ENCODE measurements around the gene NR1D2.
"Not testable (repeated sequence)": the region's sequence is repeated elsewhere in the genome, so short reads cannot be mapped to it uniquely, and the experiment has no call there.

The NR1D2 gene

DNA sequence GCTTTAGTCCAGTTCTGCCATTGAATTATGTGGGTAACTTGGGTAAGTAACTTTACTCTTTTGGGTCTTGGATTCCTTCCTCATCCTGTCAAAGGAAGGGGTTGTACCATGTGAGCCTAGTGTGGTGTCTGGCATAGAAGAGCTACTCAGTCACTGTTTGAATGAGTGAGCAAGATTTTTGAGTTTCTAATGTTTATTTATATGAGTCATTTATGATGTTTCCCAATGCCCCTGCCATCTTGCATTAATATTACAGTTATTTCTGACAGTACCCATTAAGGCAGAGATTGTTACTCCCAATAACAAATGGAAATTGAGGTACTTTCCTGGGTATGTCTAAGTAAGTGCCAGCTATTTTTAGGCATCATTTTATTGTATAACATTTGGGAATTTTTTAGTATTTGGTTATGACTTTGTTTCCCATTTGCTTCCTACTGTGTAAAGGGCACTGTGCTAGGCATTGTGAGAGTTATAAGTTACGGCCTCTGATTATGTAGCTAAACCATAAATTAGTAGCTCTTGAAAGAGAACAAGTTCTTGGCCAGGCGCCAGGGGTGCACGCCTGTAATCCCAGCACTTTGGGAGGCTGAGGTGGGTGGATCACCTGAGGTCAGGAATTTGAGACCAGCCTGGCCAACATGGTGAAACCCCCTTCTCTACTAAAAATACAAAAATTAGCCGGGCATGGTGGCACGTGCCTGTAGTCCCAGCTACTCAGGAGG lies 23.5 kb downstream of the NR1D2 start:
- no peak for DNase-seq

DNA sequence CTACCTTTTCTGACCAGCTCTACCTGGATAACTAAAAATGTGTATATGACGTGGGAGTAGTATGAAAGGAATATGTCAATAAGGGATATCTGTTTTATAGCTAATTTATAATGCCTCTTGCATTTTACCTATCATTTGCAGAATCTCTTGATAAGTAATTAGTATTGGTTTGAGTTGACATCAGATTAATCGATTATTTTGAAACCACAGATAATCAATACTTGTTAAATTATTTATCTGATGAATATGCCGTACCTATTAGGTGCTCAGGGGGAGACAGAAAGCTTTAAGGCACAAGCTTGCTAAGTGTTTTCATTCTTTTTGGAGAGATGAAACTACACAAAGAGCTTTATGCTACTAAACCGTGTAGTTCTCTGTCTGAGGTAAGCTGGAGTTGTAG lies 24.3 kb downstream of the NR1D2 start:
- DNase-seq, result no peak

DNA sequence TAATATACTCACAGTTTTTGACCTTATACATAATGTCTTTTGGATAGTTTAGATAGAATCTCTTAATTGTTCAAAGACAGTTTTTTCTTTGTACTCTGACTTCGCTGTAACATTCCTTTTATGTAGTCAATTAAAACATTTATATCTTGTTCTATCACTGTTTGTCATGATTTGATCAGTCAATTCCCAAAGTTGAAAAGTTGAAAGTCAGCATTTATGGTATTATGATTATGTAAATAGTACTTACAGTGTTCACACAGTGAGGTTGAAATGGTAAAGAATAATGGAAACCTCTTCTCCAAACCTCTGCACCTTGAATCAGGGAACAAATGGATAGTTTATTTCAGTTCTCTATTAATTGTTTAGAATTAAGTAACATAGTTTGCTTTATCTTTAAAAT lies 26.6 kb downstream of the NR1D2 start:
- DNase-seq, result no peak

DNA sequence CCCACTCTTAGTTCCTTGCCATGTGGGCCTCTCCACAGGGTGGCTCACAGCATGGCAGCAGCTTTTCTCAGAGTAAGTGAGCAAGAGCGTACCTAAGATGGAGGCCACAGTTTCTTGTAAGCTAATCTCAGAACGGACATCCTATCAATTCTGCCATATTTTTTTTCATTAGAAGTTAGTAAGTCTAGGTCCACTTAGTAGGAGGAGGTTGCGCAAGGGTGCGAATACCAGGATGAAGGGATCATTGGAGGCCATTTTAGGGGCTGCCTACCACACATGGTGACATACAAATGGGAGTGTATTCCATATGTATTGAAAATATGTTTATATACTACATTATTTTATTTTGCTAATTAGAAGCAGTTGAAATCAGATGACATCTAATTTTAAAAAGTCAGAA lies 31.5 kb downstream of the NR1D2 start:
- no peak for DNase-seq

DNA sequence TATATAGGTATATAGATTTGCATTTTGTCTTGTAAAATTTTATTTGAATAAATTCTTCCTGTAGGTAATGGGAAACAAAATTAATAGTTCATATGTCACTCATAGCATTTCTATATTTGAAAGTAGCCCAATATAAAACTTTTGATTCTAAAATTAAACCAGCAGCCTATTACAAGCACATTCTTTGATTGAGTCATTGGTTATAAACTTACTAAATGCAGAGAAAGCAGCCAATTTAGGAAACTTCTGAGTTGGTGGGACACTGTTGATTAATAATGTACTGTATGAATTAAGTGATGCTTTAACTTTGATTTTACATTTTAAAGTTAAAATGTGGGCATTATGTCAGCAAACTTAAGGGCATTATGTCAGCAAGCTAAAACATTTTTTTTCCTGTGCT lies 34.5 kb downstream of the NR1D2 start:
- no peak for DNase-seq

GRCh38 chr3:23981136-23981535 lies 36.0 kb downstream of the NR1D2 start:
- no peak for DNase-seq

GRCh38 chr3:23981955-23982354 lies 36.9 kb downstream of the NR1D2 start:
- DNase-seq, result no peak

DNA sequence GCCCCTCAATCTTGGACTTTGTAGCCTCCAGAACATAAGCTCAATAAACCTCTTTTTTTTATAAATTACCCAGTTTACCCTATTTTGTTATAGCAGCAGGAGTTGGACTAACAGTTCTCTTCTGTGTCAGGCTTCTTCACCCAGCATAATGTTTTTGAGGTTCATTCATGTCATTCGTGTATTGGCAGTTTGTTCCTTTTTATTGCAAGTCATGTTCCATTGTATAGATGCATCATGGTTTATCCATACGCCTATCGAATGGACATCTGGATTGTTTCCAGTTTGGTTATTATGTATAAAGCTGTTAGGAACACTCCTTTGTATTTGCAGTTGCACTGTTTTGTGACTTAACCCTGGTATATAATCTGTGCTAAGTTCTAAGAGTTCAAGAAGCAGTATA lies 39.8 kb downstream of the NR1D2 start:
- no peak for DNase-seq

GRCh38 chr3:23985747-23986544 lies 40.9 kb downstream of the NR1D2 start:
- no peak for DNase-seq

DNA sequence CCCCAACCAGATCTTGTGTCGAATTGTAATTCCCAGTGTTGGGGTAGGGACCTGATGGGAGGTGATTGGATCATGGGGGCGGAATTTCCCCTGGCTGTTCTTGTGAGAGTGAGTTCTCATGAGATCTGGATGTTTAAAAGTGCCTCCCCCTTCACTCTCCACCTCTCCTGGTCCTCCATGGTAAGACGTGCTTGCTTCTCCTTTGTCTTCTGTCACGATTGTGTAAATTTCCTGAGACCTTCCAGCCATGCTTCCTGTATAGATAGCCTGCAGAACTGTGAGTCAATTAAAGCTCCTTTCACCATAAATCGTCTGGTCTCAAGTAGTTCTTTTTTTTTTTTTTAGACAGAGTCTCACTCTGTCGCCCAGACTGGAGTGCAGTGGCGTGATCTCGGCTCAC lies 42.3 kb downstream of the NR1D2 start:
- no peak for DNase-seq

DNA sequence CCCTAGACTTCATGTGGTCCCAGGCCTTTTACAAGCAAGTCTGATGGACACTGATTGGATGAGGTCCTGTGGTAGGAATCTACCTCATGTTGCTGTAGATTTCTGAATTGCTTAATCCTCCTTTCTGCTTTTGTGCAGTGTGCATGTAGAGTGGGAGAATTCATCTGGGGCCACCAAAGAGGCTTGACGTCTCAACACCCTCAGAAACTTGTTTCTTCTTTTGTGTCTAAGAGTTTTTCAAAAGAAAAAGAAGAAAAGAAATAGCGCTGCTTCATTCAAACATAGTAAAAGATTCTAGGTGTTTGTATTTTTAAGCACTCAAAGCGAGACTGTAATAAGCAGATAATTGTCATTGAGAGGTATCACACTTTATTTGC lies 46.2 kb downstream of the NR1D2 start:
- no peak for DNase-seq

- DNase-seq, result no peak
Observed at GRCh38 chr3:23991683-23992628, 46.9 kb downstream of the NR1D2 start.

- DNase-seq, result no peak
Observed at GRCh38 chr3:23993556-23994243, 48.6 kb downstream of the NR1D2 start.

DNA sequence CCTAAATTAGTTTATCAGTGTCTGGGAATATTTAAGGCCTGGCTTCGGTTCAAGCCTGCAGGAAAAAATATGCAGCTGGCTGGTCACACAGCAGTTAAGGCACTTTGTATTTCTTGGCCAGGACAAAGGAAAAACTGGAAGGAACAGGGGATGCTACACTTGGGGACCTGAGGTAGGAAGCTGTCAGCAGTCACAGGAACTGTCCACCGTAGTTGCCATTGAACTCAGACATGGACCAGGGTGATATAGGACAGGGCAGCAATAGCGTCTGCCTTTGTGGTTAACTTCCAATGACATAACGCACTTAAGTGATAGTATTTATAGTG lies 49.1 kb downstream of the NR1D2 start:
- DNase-seq, result no peak

GRCh38 chr3:23995219-23995618 lies 50.1 kb downstream of the NR1D2 start:
- no peak for DNase-seq

- no peak for DNase-seq
Observed at GRCh38 chr3:23996095-23996524, 51.0 kb downstream of the NR1D2 start.

DNA sequence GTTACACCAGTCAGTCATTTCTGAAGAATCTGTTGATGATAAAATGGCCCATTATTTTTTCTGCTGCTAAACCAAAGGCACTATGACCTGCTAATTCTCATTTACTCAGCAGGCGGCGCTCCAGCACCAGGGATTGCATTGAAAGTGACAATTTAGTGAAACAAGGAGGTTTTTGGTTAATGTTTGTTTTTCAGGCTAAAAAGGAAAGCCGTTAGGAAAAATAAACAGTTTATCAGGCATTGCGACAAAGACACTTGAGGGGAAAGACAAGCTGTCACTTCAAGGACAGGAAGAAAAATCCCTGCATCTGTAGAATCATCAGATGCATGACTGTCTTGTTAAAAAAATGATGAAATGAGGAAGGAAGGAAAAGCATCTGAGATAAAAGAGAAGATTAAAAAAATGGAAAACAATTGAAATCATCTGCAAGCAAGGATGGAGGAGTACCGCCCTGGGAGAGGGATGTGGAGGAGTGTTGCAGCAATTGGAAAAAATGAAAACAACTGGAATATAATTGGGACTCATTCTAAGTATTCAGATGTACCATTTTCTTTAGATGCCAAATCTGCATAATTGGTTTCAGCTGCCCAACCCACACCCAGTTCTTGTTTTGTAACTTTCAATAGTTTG lies 54.0 kb downstream of the NR1D2 start:
- DNase-seq, result peak; percentile 70

DNA sequence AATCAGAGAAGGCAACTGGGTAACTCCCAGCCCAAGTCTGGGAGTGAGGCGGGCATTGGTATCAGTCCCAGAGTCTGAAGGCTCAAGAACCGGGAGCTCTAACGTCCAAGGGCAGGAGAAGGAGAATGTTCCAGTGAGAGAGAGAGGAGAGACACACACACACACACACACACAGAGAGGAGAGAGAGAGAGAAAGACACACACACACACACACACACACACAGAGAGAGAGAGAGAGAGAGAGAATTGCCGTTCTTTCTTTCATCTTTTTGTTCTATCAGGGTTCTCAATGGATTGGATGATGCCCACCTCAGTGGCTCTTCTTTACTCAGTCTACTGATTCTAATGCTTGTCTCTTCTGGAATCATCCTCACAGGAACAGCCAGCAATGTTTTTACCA lies 57.0 kb downstream of the NR1D2 start:
- DNase-seq, result no peak

GRCh38 chr3:24003466-24003865 lies 58.4 kb downstream of the NR1D2 start:
- no peak for DNase-seq

- no peak for DNase-seq
Observed at GRCh38 chr3:24004171-24004938, 59.3 kb downstream of the NR1D2 start.

DNA sequence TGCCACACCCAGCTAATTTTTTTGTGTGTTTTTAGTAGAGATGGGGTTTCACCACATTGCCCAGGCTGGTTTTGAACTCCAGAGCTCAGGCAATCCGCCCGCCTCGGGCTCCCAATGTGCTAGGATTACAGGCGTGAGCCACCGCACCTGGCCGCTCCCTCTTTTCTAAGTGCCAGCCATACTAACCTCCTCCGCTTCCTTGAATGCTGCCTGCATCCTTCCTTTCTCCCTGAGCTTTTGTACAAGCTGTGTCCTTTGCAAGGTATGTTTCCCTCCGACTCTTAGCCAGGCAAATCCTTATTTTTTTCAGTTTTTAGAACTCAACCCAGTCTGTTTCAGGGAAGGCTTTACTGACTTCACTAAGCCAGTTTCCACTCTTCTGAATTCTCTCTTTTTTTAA lies 60.6 kb downstream of the NR1D2 start:
- DNase-seq, result no peak

GRCh38 chr3:24010834-24011233 lies 65.7 kb downstream of the NR1D2 start:
- DNase-seq, result not testable (repeated sequence)

All from retina (tissue), 1 donor.